ENCODE measurements around the gene SPTA1. TPM values are rescaled to one million over a fixed set of nuclear protein-coding genes. Genes with fewer than 3 reads are reported as not detected.

Gene SPTA1
- total RNA-seq, 1 experiment from 2014 or later: not detected

DNA sequence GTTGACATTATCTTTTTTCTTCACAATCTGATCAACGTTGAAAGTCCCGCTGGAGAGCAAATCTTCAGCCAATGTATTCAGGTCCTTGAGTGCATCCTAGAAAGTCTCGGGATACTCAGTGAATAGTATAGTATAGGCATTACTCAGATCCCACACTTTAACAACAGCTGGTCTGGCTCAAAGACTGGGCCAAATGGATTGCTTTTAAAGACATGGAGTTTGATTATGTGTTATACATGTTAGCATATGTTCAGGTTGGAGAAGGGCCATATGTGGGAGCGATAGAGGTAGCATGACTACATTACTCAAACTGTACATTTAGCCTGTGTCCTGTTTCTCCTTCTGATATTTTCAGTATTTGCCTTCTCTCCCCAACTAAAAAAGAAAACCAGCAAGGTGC is 48.4 kb downstream of the SPTA1 start:
- ChIA-PET POLR2A (no interaction called here), RAD21 (ENCODE audit: low non-redundant PET in 1 of 2, low total read pairs in 2 of 2, uncharacterized antibody in 2 of 2, unreplicated experiment in 2 of 2) (no interaction called here), CTCF (no interaction called here)
- no peak for ATAC-seq
- H3K9ac ChIP-seq (ENCODE audit: low read length): no peak overlapping the region
- intact Hi-C loops (cut with micrococcal nuclease): no loop called here
- H3K9me3 ChIP-seq (ENCODE audit: control insufficient read depth in 1 of 2, insufficient read depth in 1 of 2, low read depth in 1 of 2, low read length in 2 of 2): no peaks in the 10 kb centered on the region
- TF ChIP-seq SIN3A (IDR thresholded peaks at IDR 0.05; ENCODE audit: low read depth): no peak
- TF ChIP-seq EZH2phosphoT487 (IDR thresholded peaks at IDR 0.05; ENCODE audit: borderline replicate concordance): no peak
- TF ChIP-seq, protein P1, sequence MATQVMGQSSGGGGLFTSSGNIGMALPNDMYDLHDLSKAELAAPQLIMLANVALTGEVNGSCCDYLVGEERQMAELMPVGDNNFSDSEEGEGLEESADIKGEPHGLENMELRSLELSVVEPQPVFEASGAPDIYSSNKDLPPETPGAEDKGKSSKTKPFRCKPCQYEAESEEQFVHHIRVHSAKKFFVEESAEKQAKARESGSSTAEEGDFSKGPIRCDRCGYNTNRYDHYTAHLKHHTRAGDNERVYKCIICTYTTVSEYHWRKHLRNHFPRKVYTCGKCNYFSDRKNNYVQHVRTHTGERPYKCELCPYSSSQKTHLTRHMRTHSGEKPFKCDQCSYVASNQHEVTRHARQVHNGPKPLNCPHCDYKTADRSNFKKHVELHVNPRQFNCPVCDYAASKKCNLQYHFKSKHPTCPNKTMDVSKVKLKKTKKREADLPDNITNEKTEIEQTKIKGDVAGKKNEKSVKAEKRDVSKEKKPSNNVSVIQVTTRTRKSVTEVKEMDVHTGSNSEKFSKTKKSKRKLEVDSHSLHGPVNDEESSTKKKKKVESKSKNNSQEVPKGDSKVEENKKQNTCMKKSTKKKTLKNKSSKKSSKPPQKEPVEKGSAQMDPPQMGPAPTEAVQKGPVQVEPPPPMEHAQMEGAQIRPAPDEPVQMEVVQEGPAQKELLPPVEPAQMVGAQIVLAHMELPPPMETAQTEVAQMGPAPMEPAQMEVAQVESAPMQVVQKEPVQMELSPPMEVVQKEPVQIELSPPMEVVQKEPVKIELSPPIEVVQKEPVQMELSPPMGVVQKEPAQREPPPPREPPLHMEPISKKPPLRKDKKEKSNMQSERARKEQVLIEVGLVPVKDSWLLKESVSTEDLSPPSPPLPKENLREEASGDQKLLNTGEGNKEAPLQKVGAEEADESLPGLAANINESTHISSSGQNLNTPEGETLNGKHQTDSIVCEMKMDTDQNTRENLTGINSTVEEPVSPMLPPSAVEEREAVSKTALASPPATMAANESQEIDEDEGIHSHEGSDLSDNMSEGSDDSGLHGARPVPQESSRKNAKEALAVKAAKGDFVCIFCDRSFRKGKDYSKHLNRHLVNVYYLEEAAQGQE (IDR thresholded peaks at IDR 0.05; ENCODE audit: low read depth): no peak
- no peak for TF ChIP-seq SP1 (IDR thresholded peaks at IDR 0.05; ENCODE audit: low read depth)
- no peak overlapping the region for H3K27ac ChIP-seq (ENCODE audit: low read depth, low read length)
- no peaks in the 10 kb centered on the region for H3K4me1 ChIP-seq (ENCODE audit: control insufficient read depth in 1 of 2, insufficient read depth in 2 of 2, low read length in 2 of 2)
- no peaks in the 10 kb centered on the region for H3K36me3 ChIP-seq (ENCODE audit: control insufficient read depth in 1 of 2, insufficient read depth in 2 of 2, low read length in 2 of 2)
- no peaks in the 10 kb centered on the region for H3K9me2 ChIP-seq (ENCODE audit: insufficient read depth)
- H3K27me3 ChIP-seq (ENCODE audit: insufficient read depth, low read length): no peaks in the 10 kb centered on the region
- no TSS peak for BruUV-seq (replicated peaks)
- DNase-seq (ENCODE audit: low read depth, low spot score): no peak
- H3K4me2 ChIP-seq (ENCODE audit: low read length): no peak overlapping the region
- no peak overlapping the region for H3K4me3 ChIP-seq (replicated peaks in 1 of 2; ENCODE audit: low read depth in 1 of 2, low read length in 2 of 2)
- H2AFZ ChIP-seq (ENCODE audit: low read depth, low read length, poor library complexity, severe bottlenecking): no peak overlapping the region
- H4K20me1 ChIP-seq (ENCODE audit: insufficient read depth): no peaks in the 10 kb centered on the region
- no peaks in the 10 kb centered on the region for H3K79me2 ChIP-seq (ENCODE audit: insufficient read depth, low read length)

DNA sequence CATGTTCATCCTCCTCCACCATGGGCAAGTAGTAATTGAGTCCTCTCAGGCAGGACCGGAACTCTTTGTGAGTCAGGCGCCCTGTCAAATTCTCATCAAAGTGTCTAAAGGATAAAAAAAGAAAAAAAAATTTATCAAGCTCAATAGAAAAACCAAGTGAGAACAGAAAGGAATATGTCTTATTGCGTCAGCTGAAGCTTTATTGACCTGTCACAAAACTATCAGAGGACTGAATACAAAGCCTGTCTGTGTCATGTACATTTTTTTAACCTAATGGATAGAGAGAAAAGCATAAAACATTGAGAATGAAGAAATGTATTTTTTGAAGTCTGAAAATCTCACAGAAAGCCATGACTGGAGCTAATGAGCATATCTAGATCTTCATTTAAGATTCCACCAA is 72.8 kb downstream of the SPTA1 start:
- no peaks in the 10 kb centered on the region for H3K36me3 ChIP-seq (ENCODE audit: control insufficient read depth in 1 of 2, insufficient read depth in 2 of 2, low read length in 2 of 2)
- no peak overlapping the region for H3K4me2 ChIP-seq (ENCODE audit: low read length)
- ChIA-PET POLR2A (no interaction called here), CTCF (no interaction called here), RAD21 (ENCODE audit: low non-redundant PET in 1 of 2, low total read pairs in 2 of 2, uncharacterized antibody in 2 of 2, unreplicated experiment in 2 of 2) (no interaction called here)
- H3K79me2 ChIP-seq (ENCODE audit: insufficient read depth, low read length): no peaks in the 10 kb centered on the region
- H3K9ac ChIP-seq (ENCODE audit: low read length): no peak overlapping the region
- no peaks in the 10 kb centered on the region for H3K9me2 ChIP-seq (ENCODE audit: insufficient read depth)
- no peaks in the 10 kb centered on the region for H3K27me3 ChIP-seq (ENCODE audit: insufficient read depth, low read length)
- no peaks in the 10 kb centered on the region for H3K4me1 ChIP-seq (ENCODE audit: control insufficient read depth in 1 of 2, insufficient read depth in 2 of 2, low read length in 2 of 2)
- no peak for ATAC-seq
- DNase-seq (ENCODE audit: low read depth, low spot score): no peak
- BruUV-seq (replicated peaks): no TSS peak
- H3K9me3 ChIP-seq (ENCODE audit: control insufficient read depth in 1 of 2, insufficient read depth in 1 of 2, low read depth in 1 of 2, low read length in 2 of 2): 0 out of 4 replicates have a peak, but pooled peaks cover 0 to 4% of the 10 kb centered on the region in 2 experiments
- no peak overlapping the region for H3K27ac ChIP-seq (ENCODE audit: low read depth, low read length)
- H4K20me1 ChIP-seq (ENCODE audit: insufficient read depth): no peaks in the 10 kb centered on the region
- intact Hi-C loops (cut with micrococcal nuclease): no loop called here
- no peak overlapping the region for H2AFZ ChIP-seq (ENCODE audit: low read depth, low read length, poor library complexity, severe bottlenecking)
- no peak overlapping the region for H3K4me3 ChIP-seq (replicated peaks in 1 of 2; ENCODE audit: low read depth in 1 of 2, low read length in 2 of 2)
- TF ChIP-seq JUND (IDR thresholded peaks at IDR 0.05): no peak
- TF ChIP-seq YY1 (IDR thresholded peaks at IDR 0.05; ENCODE audit: extremely low read depth, insufficient replicate concordance, low read depth, low read length): no peak
- TF ChIP-seq SRF (IDR thresholded peaks at IDR 0.05; ENCODE audit: low read depth): no peak
- TF ChIP-seq EZH2phosphoT487 (IDR thresholded peaks at IDR 0.05; ENCODE audit: borderline replicate concordance): no peak
- TF ChIP-seq, protein P1 (IDR thresholded peaks at IDR 0.05; ENCODE audit: low read depth): no peak
- TF ChIP-seq POLR2A (IDR thresholded peaks at IDR 0.05; ENCODE audit: borderline replicate concordance, extremely low read depth, insufficient read depth, insufficient read length): no peak
- TF ChIP-seq RAD21 (IDR thresholded peaks at IDR 0.05; ENCODE audit: low read depth): no peak
- no peak for TF ChIP-seq EZH2 (IDR thresholded peaks at IDR 0.05)
- TF ChIP-seq, protein P2, sequence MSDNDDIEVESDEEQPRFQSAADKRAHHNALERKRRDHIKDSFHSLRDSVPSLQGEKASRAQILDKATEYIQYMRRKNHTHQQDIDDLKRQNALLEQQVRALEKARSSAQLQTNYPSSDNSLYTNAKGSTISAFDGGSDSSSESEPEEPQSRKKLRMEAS (IDR thresholded peaks at IDR 0.05): no peak
- no peak for TF ChIP-seq ZFX (IDR thresholded peaks at IDR 0.05)
- no peak for TF ChIP-seq CBX3 (IDR thresholded peaks at IDR 0.05; ENCODE audit: low read depth)
